ENCODE results near the gene HCFC1R1. TPM values are rescaled to one million over a fixed set of nuclear protein-coding genes. Genes with fewer than 3 reads are reported as not detected.

The HCFC1R1 gene
- total and polyA plus RNA-seq, 2 donors from 2014 or later: 61.3 to 332 TPM

DNA sequence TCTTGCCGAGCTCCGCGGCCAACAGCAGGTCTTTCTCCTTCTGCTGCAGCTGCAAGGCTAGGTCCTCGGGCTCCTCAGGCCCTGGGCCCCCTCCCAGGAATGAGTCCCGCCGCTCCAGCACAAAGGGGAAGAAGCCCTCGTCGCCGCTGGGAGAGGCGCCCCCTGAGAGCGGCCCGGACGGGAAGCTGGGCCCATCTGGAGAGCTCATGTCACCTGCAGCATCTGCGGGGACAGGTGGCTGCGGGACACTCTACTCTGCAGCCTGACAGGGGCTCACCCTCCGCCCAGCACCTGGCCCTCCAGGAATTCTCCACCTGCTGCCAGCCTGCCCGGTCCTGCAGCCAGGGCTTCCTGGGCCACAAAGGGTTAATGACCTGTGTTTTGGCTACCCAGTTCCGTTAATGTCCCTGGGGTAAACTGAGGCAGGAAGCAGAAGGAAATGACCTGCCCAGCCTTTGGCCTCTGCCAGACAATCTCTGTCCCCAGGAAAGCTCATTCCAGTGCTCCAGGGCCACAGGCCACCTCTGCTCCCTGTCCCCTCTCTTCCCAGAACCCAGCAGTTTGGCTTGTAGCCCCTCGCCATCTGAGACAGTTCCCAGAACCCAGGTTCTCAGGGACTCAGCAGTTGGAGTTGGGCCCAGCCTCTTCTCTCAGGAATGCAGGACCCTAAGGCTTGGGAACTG lies 11.7 kb upstream of the HCFC1R1 start:
- Histone ChIP-seq H3K27me3 (ENCODE audit: control insufficient read depth, insufficient read depth, low read length) (peaks cover 16% of the 10 kb centered on the region), H3K9ac (ENCODE audit: low read length in 3 of 3) (no peak overlapping the region), H3K27ac (ENCODE audit: low read depth in 2 of 2, low read length in 2 of 2) (no peak overlapping the region), H3K4me3 (ENCODE audit: low read length in 3 of 3) (no peak overlapping the region), H3K4me1 (ENCODE audit: control insufficient read depth in 2 of 3, insufficient read depth in 2 of 3, low read depth in 1 of 3, low read length in 3 of 3) (no peaks in the 10 kb centered on the region), H3K36me3 (ENCODE audit: control insufficient read depth in 2 of 3, insufficient read depth in 3 of 3, low read length in 3 of 3) (no peaks in the 10 kb centered on the region), H3K9me3 (ENCODE audit: control insufficient read depth in 2 of 3, insufficient read depth in 1 of 3, low read length in 3 of 3) (no peaks in the 10 kb centered on the region)
- intact Hi-C loops (cut with DNase I): no loop called here
- DNase-seq: peak in 1 of 5 donors; percentile 57
- no peak for FAIRE-seq
- TF ChIP-seq, protein P1, sequence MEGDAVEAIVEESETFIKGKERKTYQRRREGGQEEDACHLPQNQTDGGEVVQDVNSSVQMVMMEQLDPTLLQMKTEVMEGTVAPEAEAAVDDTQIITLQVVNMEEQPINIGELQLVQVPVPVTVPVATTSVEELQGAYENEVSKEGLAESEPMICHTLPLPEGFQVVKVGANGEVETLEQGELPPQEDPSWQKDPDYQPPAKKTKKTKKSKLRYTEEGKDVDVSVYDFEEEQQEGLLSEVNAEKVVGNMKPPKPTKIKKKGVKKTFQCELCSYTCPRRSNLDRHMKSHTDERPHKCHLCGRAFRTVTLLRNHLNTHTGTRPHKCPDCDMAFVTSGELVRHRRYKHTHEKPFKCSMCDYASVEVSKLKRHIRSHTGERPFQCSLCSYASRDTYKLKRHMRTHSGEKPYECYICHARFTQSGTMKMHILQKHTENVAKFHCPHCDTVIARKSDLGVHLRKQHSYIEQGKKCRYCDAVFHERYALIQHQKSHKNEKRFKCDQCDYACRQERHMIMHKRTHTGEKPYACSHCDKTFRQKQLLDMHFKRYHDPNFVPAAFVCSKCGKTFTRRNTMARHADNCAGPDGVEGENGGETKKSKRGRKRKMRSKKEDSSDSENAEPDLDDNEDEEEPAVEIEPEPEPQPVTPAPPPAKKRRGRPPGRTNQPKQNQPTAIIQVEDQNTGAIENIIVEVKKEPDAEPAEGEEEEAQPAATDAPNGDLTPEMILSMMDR (IDR thresholded peaks at IDR 0.05; ENCODE audit: borderline replicate concordance, extremely low read depth, insufficient read depth): no peak

DNA sequence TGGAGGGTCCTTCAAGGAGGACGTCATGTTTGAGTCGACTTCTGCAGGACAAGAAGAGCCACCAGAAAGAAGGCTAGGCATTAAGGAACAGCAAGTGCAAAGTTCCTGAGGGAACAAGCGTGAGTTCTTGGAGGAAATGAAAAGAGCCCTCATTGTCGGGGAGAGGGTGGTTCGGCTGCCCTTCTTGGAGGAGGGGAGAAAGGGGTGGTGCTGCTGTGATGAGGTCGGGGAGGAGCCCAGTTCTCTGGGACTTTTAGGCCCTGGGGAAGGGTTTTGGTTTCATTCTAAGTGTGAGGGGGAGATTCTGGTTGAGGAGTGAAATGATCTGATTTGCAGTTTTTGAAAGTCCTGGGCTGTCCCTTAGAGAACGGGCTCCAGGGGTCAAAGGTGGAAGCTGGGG lies 8.9 kb upstream of the HCFC1R1 start:
- intact Hi-C loops (cut with DNase I): no loop called here
- Histone ChIP-seq H3K9me3 (ENCODE audit: control insufficient read depth in 2 of 3, insufficient read depth in 1 of 3, low read length in 3 of 3) (no peaks in the 10 kb centered on the region), H3K36me3 (ENCODE audit: control insufficient read depth in 2 of 3, insufficient read depth in 3 of 3, low read length in 3 of 3) (no peaks in the 10 kb centered on the region), H3K27ac (ENCODE audit: low read depth in 2 of 2, low read length in 2 of 2) (no peak overlapping the region), H3K4me3 (ENCODE audit: low read length in 3 of 3) (no peak overlapping the region), H3K4me1 (ENCODE audit: control insufficient read depth in 2 of 3, insufficient read depth in 2 of 3, low read depth in 1 of 3, low read length in 3 of 3) (peaks cover 0 to 5% (median 0%) of the 10 kb centered on the region in 3 donors), H3K9ac (ENCODE audit: low read length in 3 of 3) (no peak overlapping the region), H3K27me3 (ENCODE audit: control insufficient read depth, insufficient read depth, low read length) (peaks cover 27% of the 10 kb centered on the region)
- no peak for FAIRE-seq
- no peak for DNase-seq
- TF ChIP-seq, protein P1 (IDR thresholded peaks at IDR 0.05; ENCODE audit: borderline replicate concordance, extremely low read depth, insufficient read depth): no peak

DNA sequence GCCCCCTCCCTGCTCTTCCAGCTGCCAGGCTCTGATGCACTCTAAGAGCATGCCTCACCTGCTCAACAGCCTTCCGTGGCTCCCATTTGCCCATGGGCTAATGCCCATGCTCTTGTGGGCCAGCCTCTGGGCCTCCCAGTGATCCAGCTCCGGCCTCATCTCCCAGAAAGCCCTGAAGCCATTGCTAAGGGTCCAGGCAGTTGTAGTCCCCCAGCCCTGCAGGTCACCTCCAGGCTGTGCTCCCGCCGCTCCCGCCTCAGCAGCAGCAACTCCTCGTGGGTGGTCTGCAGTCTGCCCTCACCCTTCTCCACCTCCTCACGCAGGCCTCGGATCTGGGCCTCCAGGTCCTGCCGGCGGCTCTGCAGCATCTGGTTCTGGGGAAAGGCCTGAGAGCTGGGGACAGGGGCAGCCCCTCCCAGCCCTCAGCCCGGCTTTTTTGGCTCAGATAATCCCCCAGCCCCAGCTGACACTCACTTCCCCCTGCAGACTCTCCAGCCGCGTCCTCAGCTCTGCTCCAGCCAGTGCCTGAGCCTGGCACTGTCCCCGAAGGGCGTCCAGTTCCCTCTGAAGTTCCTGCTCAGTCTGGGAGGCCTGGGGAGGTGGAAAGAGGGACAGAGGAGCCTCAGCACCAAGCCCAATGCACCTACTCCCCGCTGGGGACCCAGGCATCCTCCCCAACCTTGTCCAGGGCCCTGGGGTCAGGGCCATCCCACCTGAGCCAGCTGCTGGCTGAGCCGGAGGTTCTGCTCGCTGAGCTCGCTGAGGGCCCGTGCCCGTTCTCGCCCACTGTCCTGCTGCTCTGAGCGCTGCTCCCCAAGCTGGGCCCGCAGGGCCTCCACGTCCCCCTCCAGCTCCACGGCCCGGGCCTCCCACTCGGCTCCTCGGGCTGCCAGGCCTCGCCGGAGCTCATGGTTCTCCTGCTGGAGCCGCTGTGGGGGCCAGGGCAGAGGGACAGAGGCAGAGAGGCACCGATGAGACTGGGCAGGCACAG lies 6.8 kb upstream of the HCFC1R1 start:
- Histone ChIP-seq H3K4me1 (ENCODE audit: control insufficient read depth in 2 of 3, insufficient read depth in 2 of 3, low read depth in 1 of 3, low read length in 3 of 3) (peaks cover 0 to 5% (median 0%) of the 10 kb centered on the region in 3 donors), H3K4me3 (ENCODE audit: low read length in 3 of 3) (no peak overlapping the region), H3K27me3 (ENCODE audit: control insufficient read depth, insufficient read depth, low read length) (peaks cover 19% of the 10 kb centered on the region), H3K27ac (ENCODE audit: low read depth in 2 of 2, low read length in 2 of 2) (no peak overlapping the region), H3K9me3 (ENCODE audit: control insufficient read depth in 2 of 3, insufficient read depth in 1 of 3, low read length in 3 of 3) (no peaks in the 10 kb centered on the region), H3K9ac (ENCODE audit: low read length in 3 of 3) (no peak overlapping the region), H3K36me3 (ENCODE audit: control insufficient read depth in 2 of 3, insufficient read depth in 3 of 3, low read length in 3 of 3) (peaks cover 2 to 5% (median 3%) of the 10 kb centered on the region in 3 donors)
- TF ChIP-seq, protein P1 (IDR thresholded peaks at IDR 0.05; ENCODE audit: borderline replicate concordance, extremely low read depth, insufficient read depth): no peak
- intact Hi-C loops (cut with DNase I): no loop called here
- no peak for FAIRE-seq
- DNase-seq: peak in 2 of 5 donors; percentile 58 to 79
